ENCODE measurements around the gene LRIG3. TPM values are rescaled to one million over a fixed set of nuclear protein-coding genes. Genes with fewer than 3 reads are reported as not detected.
"Not testable (repeated sequence)": the region's sequence is repeated elsewhere in the genome, so short reads cannot be mapped to it uniquely, and the experiment has no call there.

The LRIG3 gene
- total RNA-seq, 3 donors from 2014 or later = 0.13 to 1.2 (median 0.14) TPM

- no peak for DNase-seq
- Mint-ChIP-seq H3K27me3 (ENCODE audit: low read depth) (no peaks in the 10 kb centered on the region), H3K4me3 (no peak overlapping the region), H3K4me1 (ENCODE audit: low read depth) (no peaks in the 10 kb centered on the region), H3K9me3 (peaks cover 5% of the 10 kb centered on the region), H3K36me3 (ENCODE audit: insufficient read depth) (no peaks in the 10 kb centered on the region)
- ATAC-seq = no peak
Measured at GRCh38 chr12:58877243-58877743, 43.0 kb downstream of the LRIG3 start.

- no peak for DNase-seq
- H3K36me3 Mint-ChIP-seq (ENCODE audit: insufficient read depth) = no peaks in the 10 kb centered on the region
- no peaks in the 10 kb centered on the region for H3K4me1 Mint-ChIP-seq (ENCODE audit: low read depth)
- H3K27me3 Mint-ChIP-seq (ENCODE audit: low read depth) = no peaks in the 10 kb centered on the region
- peaks cover 5% of the 10 kb centered on the region for H3K9me3 Mint-ChIP-seq
- ATAC-seq = no peak
- no peak overlapping the region for H3K4me3 Mint-ChIP-seq
Measured at GRCh38 chr12:58873496-58873895, 46.8 kb downstream of the LRIG3 start.

GRCh38 chr12:58871556-58871955 lies 48.7 kb downstream of the LRIG3 start:
- Mint-ChIP-seq H3K4me3 (no peak overlapping the region), H3K9me3 (peaks cover 5% of the 10 kb centered on the region), H3K36me3 (ENCODE audit: insufficient read depth) (no peaks in the 10 kb centered on the region), H3K4me1 (ENCODE audit: low read depth) (no peaks in the 10 kb centered on the region), H3K27me3 (ENCODE audit: low read depth) (no peaks in the 10 kb centered on the region)
- DNase-seq = no peak
- ATAC-seq = no peak

GRCh38 chr12:58870595-58870994 lies 49.7 kb downstream of the LRIG3 start:
- no peaks in the 10 kb centered on the region for H3K36me3 Mint-ChIP-seq (ENCODE audit: insufficient read depth)
- no peaks in the 10 kb centered on the region for H3K9me3 Mint-ChIP-seq
- H3K4me3 Mint-ChIP-seq = no peak overlapping the region
- no peaks in the 10 kb centered on the region for H3K4me1 Mint-ChIP-seq (ENCODE audit: low read depth)
- ATAC-seq = no peak
- no peaks in the 10 kb centered on the region for H3K27me3 Mint-ChIP-seq (ENCODE audit: low read depth)
- DNase-seq = no peak

GRCh38 chr12:58860788-58861240 lies 59.5 kb downstream of the LRIG3 start:
- Mint-ChIP-seq H3K9me3 (no peaks in the 10 kb centered on the region), H3K27me3 (ENCODE audit: low read depth) (no peaks in the 10 kb centered on the region), H3K4me3 (no peak overlapping the region), H3K36me3 (ENCODE audit: insufficient read depth) (no peaks in the 10 kb centered on the region), H3K4me1 (ENCODE audit: low read depth) (no peaks in the 10 kb centered on the region)
- DNase-seq = no peak
- no peak for ATAC-seq

GRCh38 chr12:58860056-58860787 lies 60.1 kb downstream of the LRIG3 start:
- no peak for ATAC-seq
- Mint-ChIP-seq H3K4me1 (ENCODE audit: low read depth) (no peaks in the 10 kb centered on the region), H3K9me3 (no peaks in the 10 kb centered on the region), H3K27me3 (ENCODE audit: low read depth) (no peaks in the 10 kb centered on the region), H3K4me3 (no peak overlapping the region), H3K36me3 (ENCODE audit: insufficient read depth) (no peaks in the 10 kb centered on the region)
- no peak for DNase-seq

GRCh38 chr12:58858030-58858429 lies 62.3 kb downstream of the LRIG3 start:
- no peak for ATAC-seq
- Mint-ChIP-seq H3K4me3 (no peak overlapping the region), H3K27me3 (ENCODE audit: low read depth) (no peaks in the 10 kb centered on the region), H3K36me3 (ENCODE audit: insufficient read depth) (no peaks in the 10 kb centered on the region), H3K4me1 (ENCODE audit: low read depth) (no peaks in the 10 kb centered on the region), H3K9me3 (no peaks in the 10 kb centered on the region)
- no peak for DNase-seq

GRCh38 chr12:58857206-58857605 lies 63.1 kb downstream of the LRIG3 start:
- H3K36me3 Mint-ChIP-seq (ENCODE audit: insufficient read depth); ATAC-seq; H3K9me3 Mint-ChIP-seq; H3K4me1 Mint-ChIP-seq (ENCODE audit: low read depth); H3K27me3 Mint-ChIP-seq (ENCODE audit: low read depth); DNase-seq; H3K4me3 Mint-ChIP-seq: not testable (repeated sequence)

- H3K9me3 Mint-ChIP-seq; H3K4me3 Mint-ChIP-seq; DNase-seq; H3K4me1 Mint-ChIP-seq (ENCODE audit: low read depth); H3K36me3 Mint-ChIP-seq (ENCODE audit: insufficient read depth); ATAC-seq; H3K27me3 Mint-ChIP-seq (ENCODE audit: low read depth): not testable (repeated sequence)
Measured at GRCh38 chr12:58855630-58856029, 64.7 kb downstream of the LRIG3 start.

- H3K36me3 Mint-ChIP-seq (ENCODE audit: insufficient read depth) = no peaks in the 10 kb centered on the region
- ATAC-seq = no peak
- no peaks in the 10 kb centered on the region for H3K9me3 Mint-ChIP-seq
- no peaks in the 10 kb centered on the region for H3K27me3 Mint-ChIP-seq (ENCODE audit: low read depth)
- H3K4me3 Mint-ChIP-seq = no peak overlapping the region
- H3K4me1 Mint-ChIP-seq (ENCODE audit: low read depth) = no peaks in the 10 kb centered on the region
- DNase-seq = no peak
Measured at GRCh38 chr12:58850826-58851225, 69.5 kb downstream of the LRIG3 start.

GRCh38 chr12:58847901-58848600 lies 72.3 kb downstream of the LRIG3 start:
- ATAC-seq (no peak), DNase-seq (no peak)
- no peaks in the 10 kb centered on the region for H3K4me1 Mint-ChIP-seq (ENCODE audit: low read depth)
- H3K4me3 Mint-ChIP-seq = no peak overlapping the region
- no peaks in the 10 kb centered on the region for H3K9me3 Mint-ChIP-seq
- no peaks in the 10 kb centered on the region for H3K27me3 Mint-ChIP-seq (ENCODE audit: low read depth)
- H3K36me3 Mint-ChIP-seq (ENCODE audit: insufficient read depth) = no peaks in the 10 kb centered on the region

- Mint-ChIP-seq H3K9me3 (peaks cover 3% of the 10 kb centered on the region), H3K4me3 (no peak overlapping the region), H3K36me3 (ENCODE audit: insufficient read depth) (no peaks in the 10 kb centered on the region), H3K4me1 (ENCODE audit: low read depth) (no peaks in the 10 kb centered on the region), H3K27me3 (ENCODE audit: low read depth) (no peaks in the 10 kb centered on the region)
- ATAC-seq (no peak), DNase-seq (no peak)
Measured at GRCh38 chr12:58844161-58844560, 76.1 kb downstream of the LRIG3 start.

GRCh38 chr12:58841058-58841798 lies 79.1 kb downstream of the LRIG3 start:
- H3K4me1 Mint-ChIP-seq (ENCODE audit: low read depth) = no peaks in the 10 kb centered on the region

GRCh38 chr12:58833853-58834252 lies 86.5 kb downstream of the LRIG3 start:
- Mint-ChIP-seq H3K9me3 (peaks cover 17% of the 10 kb centered on the region), H3K27me3 (ENCODE audit: low read depth) (no peaks in the 10 kb centered on the region), H3K4me3 (no peak overlapping the region), H3K4me1 (ENCODE audit: low read depth) (no peaks in the 10 kb centered on the region), H3K36me3 (ENCODE audit: insufficient read depth) (no peaks in the 10 kb centered on the region)
- ATAC-seq (no peak), DNase-seq (no peak)

More at GRCh38 chr12:58841058-58841798, 79.1 kb downstream of the LRIG3 start:
- no peak for DNase-seq
- H3K36me3 Mint-ChIP-seq (ENCODE audit: insufficient read depth) = no peaks in the 10 kb centered on the region
- H3K27me3 Mint-ChIP-seq (ENCODE audit: low read depth) = no peaks in the 10 kb centered on the region
- peaks cover 17% of the 10 kb centered on the region for H3K9me3 Mint-ChIP-seq
- no peak for ATAC-seq
- no peak overlapping the region for H3K4me3 Mint-ChIP-seq

Measured in activated T-cell treated with anti-CD3 and anti-CD28 coated beads, Interleukin-2, amount 50 U/mL, for 4 hours (primary cell).